Measurements from ENCODE around the gene PLAAT4.

PLAAT4 gene

GRCh38 chr11:63508745-63509144 lies 27.9 kb upstream of the PLAAT4 start:
- TF ChIP-seq CTCF (IDR thresholded peaks at IDR 0.05; ENCODE audit: control insufficient read depth, extremely low read depth, insufficient read depth), result no peak
- no peak overlapping the region for H3K4me3 ChIP-seq (ENCODE audit: low read depth, low read length)
- no peak for DNase-seq (ENCODE audit: low read depth)

GRCh38 chr11:63510360-63511047 lies 26.1 kb upstream of the PLAAT4 start:
- TF ChIP-seq CTCF (IDR thresholded peaks at IDR 0.05; ENCODE audit: control insufficient read depth, extremely low read depth, insufficient read depth), result peak; percentile 7; the same call in 1 of the 2 replicates
- DNase-seq (ENCODE audit: low read depth), result no peak
- H3K4me3 ChIP-seq (ENCODE audit: low read depth, low read length), result no peak overlapping the region

- DNase-seq (ENCODE audit: low read depth), result no peak
- no peak for TF ChIP-seq CTCF (IDR thresholded peaks at IDR 0.05; ENCODE audit: control insufficient read depth, extremely low read depth, insufficient read depth)
- no peak overlapping the region for H3K4me3 ChIP-seq (ENCODE audit: low read depth, low read length)
Measured at GRCh38 chr11:63511048-63511748, 25.4 kb upstream of the PLAAT4 start.

DNA sequence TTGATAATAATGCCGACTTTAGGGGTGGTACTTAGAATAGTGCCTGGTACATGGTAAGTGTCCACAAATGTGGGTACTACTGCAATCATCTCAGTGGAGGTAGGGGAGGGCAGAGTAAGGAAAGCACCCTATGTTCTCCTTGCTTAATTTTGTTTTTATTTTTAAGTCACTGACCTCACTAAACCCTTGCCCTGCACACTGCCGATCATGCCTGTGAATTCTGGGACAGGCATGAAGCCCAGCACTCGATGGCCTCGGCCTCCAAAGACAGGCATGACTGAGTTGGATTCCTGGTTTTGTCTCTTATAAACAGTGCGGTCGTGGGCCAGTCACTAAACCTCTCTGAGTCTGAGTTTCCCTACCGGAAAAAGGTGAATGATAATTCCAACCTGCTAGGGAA lies 23.8 kb upstream of the PLAAT4 start:
- H3K4me3 ChIP-seq (ENCODE audit: low read depth, low read length), result no peak overlapping the region
- no peak for TF ChIP-seq CTCF (IDR thresholded peaks at IDR 0.05; ENCODE audit: control insufficient read depth, extremely low read depth, insufficient read depth)
- DNase-seq (ENCODE audit: low read depth), result no peak

GRCh38 chr11:63516109-63516508 lies 20.5 kb upstream of the PLAAT4 start:
- no peak overlapping the region for H3K4me3 ChIP-seq (ENCODE audit: low read depth, low read length)
- TF ChIP-seq CTCF (IDR thresholded peaks at IDR 0.05; ENCODE audit: control insufficient read depth, extremely low read depth, insufficient read depth), result no peak
- DNase-seq (ENCODE audit: low read depth), result no peak

DNA sequence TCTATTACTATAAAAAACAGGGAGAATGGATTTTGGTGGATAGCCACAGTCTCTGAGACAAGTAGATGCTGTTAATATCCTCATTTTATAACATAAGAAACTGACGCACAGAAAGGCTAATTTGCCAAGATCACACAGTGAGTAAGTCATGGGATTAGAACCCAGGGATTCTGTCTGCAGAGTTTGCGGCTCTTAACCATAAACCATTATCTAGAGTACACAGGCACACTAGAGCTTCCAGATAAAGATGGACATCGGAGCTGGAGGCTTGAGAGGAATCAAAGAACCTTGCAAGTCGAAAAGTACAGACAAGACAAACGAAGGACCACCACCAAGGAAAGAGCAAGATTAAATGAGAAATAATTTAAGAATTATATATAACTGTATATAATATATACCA lies 19.5 kb upstream of the PLAAT4 start:
- no peak for DNase-seq (ENCODE audit: low read depth)
- no peak for TF ChIP-seq CTCF (IDR thresholded peaks at IDR 0.05; ENCODE audit: control insufficient read depth, extremely low read depth, insufficient read depth)

More for the DNA sequence above, 19.5 kb upstream of the PLAAT4 start:
- no peak overlapping the region for H3K4me3 ChIP-seq (ENCODE audit: low read depth, low read length)

All from LNCaP clone FGC (cell line).